Adipocyte (in vitro differentiated cells): ENCODE data around the gene MMP23B.
"Not testable (repeated sequence)": the region's sequence is repeated elsewhere in the genome, so short reads cannot be mapped to it uniquely, and the experiment has no call there.

ENCODE experiments used
- DNase-seq: peaks from one replicate; pipeline ENCODE4 v3.0.0-alpha.2; 2015; ENCODE audit warnings: low read depth
- H3K27me3 ChIP-seq: replicated peaks from 2 replicates; pipeline ENCODE4 v1.7.0; 2013; ENCODE audit warnings: mild to moderate bottlenecking, low read length, moderate library complexity; ENCODE audit not compliant: control insufficient read depth, insufficient read depth
- H3K36me3 ChIP-seq: 2 replicates; pipeline ENCODE4 v1.7.0; 2013; ENCODE audit warnings: low read length, mild to moderate bottlenecking, moderate library complexity; ENCODE audit not compliant: control insufficient read depth, insufficient read depth, severe bottlenecking
- H3K4me1 ChIP-seq: 2 replicates; pipeline ENCODE4 v1.7.0; 2013; ENCODE audit warnings: mild to moderate bottlenecking, low read length, moderate library complexity; ENCODE audit not compliant: control insufficient read depth, insufficient read depth
- H3K4me3 ChIP-seq: 2 replicates; pipeline ENCODE4 v1.7.0; 2013; ENCODE audit warnings: mild to moderate bottlenecking, low read length, moderate library complexity
- H3K9ac ChIP-seq: 2 replicates; pipeline ENCODE4 v1.7.0; 2013; ENCODE audit warnings: mild to moderate bottlenecking, low read length, moderate library complexity
- H3K9me3 ChIP-seq: 2 replicates; pipeline ENCODE4 v1.7.0; 2013; ENCODE audit warnings: mild to moderate bottlenecking, low read length, moderate library complexity; ENCODE audit not compliant: control insufficient read depth

Gene MMP23B

GRCh38 chr1:1627829-1628753 lies 3.9 kb upstream of the MMP23B start:
- peaks cover 4% of the 10 kb centered on the region for H3K36me3 ChIP-seq
- no peak overlapping the region for H3K9ac ChIP-seq
- H3K27me3 ChIP-seq: no peaks in the 10 kb centered on the region
- no peak for DNase-seq
- no peaks in the 10 kb centered on the region for H3K9me3 ChIP-seq
- H3K4me1 ChIP-seq: no peaks in the 10 kb centered on the region
- H3K4me3 ChIP-seq: no peak overlapping the region

- Histone ChIP-seq H3K4me3 (no peak overlapping the region), H3K27me3 (no peaks in the 10 kb centered on the region), H3K9ac (no peak overlapping the region), H3K4me1 (no peaks in the 10 kb centered on the region), H3K36me3 (peaks cover 4% of the 10 kb centered on the region), H3K9me3 (no peaks in the 10 kb centered on the region)
- no peak for DNase-seq
Observed at GRCh38 chr1:1628754-1629429, 3.1 kb upstream of the MMP23B start.

DNA sequence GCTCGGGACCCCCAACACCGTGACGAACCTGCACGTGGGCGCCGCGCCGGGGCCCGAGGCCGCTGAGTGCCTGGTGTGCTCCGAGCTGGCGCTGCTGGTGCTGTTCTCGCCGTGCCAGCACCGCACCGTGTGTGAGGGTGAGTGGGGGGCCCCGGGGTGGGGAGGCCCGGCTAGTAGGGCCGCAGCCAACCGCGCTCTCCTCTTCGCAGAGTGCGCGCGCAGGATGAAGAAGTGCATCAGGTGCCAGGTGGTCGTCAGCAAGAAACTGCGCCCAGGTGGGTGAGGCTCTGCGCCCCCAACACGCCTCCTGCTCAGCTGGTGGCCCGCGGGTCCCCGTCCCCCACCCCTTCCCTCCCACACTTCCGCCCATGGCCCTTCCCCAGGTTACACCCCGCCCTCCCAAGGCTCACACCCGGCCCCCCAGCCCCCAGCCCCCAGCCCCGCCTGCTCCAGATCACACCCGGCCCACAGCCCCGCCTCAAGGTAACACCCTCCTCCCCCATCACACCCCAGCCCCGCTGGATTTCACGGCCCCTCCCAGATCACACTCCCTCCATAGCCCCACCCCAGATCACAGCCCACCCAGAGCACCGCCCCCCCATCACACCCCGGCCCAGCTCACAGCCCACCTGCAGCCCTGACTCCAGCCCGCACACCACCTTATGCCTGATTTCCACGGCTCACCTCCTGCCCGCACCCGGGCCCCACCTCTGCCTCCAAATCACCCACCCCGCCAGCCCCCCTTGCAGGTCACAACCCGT lies 2.4 kb upstream of the MMP23B start:
- Histone ChIP-seq H3K4me1 (no peaks in the 10 kb centered on the region), H3K27me3 (no peaks in the 10 kb centered on the region), H3K9ac (no peak overlapping the region), H3K4me3 (no peak overlapping the region), H3K9me3 (no peaks in the 10 kb centered on the region), H3K36me3 (peaks cover 4% of the 10 kb centered on the region)
- no peak for DNase-seq

DNA sequence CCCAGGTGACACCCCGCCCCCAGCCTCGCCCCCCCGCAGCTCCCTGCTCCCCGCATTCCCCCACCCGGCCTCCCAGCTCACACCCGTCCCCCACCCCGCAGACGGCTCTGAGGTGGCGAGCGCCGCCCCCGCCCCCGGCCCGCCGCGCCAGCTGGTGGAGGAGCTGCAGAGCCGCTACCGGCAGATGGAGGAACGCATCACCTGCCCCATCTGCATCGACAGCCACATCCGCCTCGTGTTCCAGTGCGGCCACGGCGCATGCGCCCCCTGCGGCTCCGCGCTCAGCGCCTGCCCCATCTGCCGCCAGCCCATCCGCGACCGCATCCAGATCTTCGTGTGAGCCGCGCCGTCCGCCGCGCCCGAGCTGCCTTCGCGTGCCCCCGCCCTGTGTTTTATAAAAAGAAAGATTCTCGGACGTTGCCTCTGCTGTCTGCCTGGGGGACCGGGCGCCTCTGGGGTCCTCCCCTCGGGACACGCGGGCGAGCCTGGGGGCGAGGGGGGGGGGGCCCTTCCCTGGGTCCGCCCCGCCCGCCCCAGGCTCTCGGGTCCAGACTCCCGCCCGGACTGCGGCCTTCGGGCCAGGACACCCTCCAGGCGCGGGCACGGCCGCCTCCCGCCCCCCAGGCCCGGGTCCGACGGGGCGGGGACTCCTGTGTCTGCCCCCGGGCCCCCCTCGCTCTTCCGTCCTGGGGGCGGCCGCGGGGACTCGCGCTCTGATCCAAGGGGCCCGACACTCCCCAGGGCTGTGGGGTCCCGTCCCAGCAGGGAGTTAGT lies 1.6 kb upstream of the MMP23B start:
- Histone ChIP-seq H3K9me3 (no peaks in the 10 kb centered on the region), H3K4me3 (no peak overlapping the region), H3K36me3 (peaks cover 4% of the 10 kb centered on the region), H3K27me3 (no peaks in the 10 kb centered on the region), H3K9ac (no peak overlapping the region), H3K4me1 (no peaks in the 10 kb centered on the region)
- DNase-seq: no peak

GRCh38 chr1:1630965-1631781 lies 800 bp upstream of the MMP23B start:
- Histone ChIP-seq H3K36me3 (peaks cover 4% of the 10 kb centered on the region), H3K4me1 (no peaks in the 10 kb centered on the region), H3K27me3 (no peaks in the 10 kb centered on the region), H3K9me3 (no peaks in the 10 kb centered on the region), H3K9ac (no peak overlapping the region), H3K4me3 (no peak overlapping the region)
- no peak for DNase-seq

DNA sequence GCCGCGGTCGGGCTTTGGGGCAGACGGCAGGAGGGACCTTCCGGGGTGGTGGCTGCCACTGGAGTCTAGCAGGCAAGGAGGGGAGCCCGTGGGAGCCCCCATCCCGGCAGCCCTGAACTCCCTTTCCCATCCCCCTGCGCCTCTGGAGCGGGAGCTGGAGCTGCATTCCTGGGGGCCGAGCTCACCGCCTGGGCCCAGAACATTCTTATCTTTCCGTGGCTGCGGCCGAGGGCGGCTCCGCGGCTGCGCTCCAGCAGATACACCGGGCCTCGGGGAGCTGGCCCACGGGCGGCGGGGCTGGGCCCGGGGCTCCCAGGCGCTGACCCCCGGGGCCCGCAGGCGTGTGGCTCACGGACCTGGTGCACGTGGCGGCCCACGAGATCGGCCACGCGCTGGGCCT lies 1.4 kb downstream of the MMP23B start:
- H3K9me3 ChIP-seq, H3K27me3 ChIP-seq: not testable (repeated sequence)

GRCh38 chr1:1634613-1635012 lies 2.6 kb downstream of the MMP23B start:
- DNase-seq, H3K27me3 ChIP-seq, H3K9ac ChIP-seq, H3K4me1 ChIP-seq, H3K4me3 ChIP-seq, H3K9me3 ChIP-seq: not testable (repeated sequence)
- peaks cover 12% of the 10 kb centered on the region for H3K36me3 ChIP-seq

More for the DNA sequence above, 1.4 kb downstream of the MMP23B start:
- not testable (repeated sequence) for H3K4me3 ChIP-seq, DNase-seq, H3K9ac ChIP-seq, H3K4me1 ChIP-seq
- H3K36me3 ChIP-seq: peaks cover 14% of the 10 kb centered on the region

- H3K4me1 ChIP-seq, H3K9me3 ChIP-seq, H3K4me3 ChIP-seq, H3K9ac ChIP-seq, DNase-seq, H3K27me3 ChIP-seq: not testable (repeated sequence)
- H3K36me3 ChIP-seq: peaks cover 12% of the 10 kb centered on the region
Observed at GRCh38 chr1:1636621-1637478, 4.9 kb downstream of the MMP23B start.

DNA sequence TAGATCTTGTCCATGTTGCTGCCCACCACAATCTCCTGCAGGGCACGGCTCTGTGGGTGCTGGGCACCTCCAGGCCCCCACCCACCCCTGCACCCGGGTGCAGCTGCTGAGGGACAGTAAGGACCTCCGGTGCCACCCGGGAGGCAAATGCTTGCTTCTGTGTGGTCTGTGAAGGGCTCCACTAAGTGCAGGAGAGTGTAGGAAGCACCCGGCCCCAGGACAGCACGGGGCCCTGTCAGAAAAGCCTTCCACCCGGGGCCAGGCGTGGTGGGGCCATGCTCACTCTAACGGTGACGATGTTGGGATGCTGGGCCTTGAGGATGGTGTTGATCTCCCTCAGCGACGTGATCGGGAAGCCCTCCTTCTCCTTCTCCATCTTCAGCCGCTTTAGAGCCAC lies 5.5 kb downstream of the MMP23B start:
- peaks cover 12% of the 10 kb centered on the region for H3K36me3 ChIP-seq
- H3K4me3 ChIP-seq, H3K4me1 ChIP-seq, DNase-seq, H3K9me3 ChIP-seq, H3K27me3 ChIP-seq, H3K9ac ChIP-seq: not testable (repeated sequence)
